Stomach (tissue), 9 donors: ENCODE results near the gene OR51G1. TPM values are rescaled to one million over a fixed set of nuclear protein-coding genes. Genes with fewer than 3 reads are reported as not detected.

Experiments used
- DNase-seq, 2 donors: peaks; one replicate each; pipeline versions ENCODE4 v3.0.0 to v3.0.0-alpha.2; 2013 to 2019
- H3K27ac ChIP-seq, 5 donors: fragments of 200-600 bp in 4 of 5; sonication (generic) in 4 of 5; one replicate each; pipeline ENCODE4 v1.5.1; 2013 to 2019; ENCODE audit warnings: mild to moderate bottlenecking in 1 of 5, moderate library complexity in 1 of 5
- H3K27me3 ChIP-seq, 3 donors: fragments of 200-600 bp; sonication (generic); one replicate each; pipeline ENCODE4 v1.5.1; 2017 to 2019; ENCODE audit warnings: mixed run types in 1 of 3
- H3K36me3 ChIP-seq, 4 donors: fragments of 200-600 bp; sonication (generic); 1 replicate in 3 of 4; 2 replicates in 1 of 4; pipeline ENCODE4 v1.5.1; 2016 to 2019
- H3K4me1 ChIP-seq, 4 donors: fragments of 200-600 bp; sonication (generic); one replicate each; pipeline ENCODE4 v1.5.1; 2016 to 2019
- H3K4me3 ChIP-seq, 4 donors: fragments of 200-600 bp; sonication (generic) in 3 of 4; one replicate each; pipeline ENCODE4 v1.5.1; 2016 to 2019; ENCODE audit warnings: mild to moderate bottlenecking in 1 of 4
- H3K9me3 ChIP-seq, 4 donors: fragments of 200-600 bp; sonication (generic); one replicate each; pipeline ENCODE4 v1.5.1; 2016 to 2019
- EP300 ChIP-seq: sonication (generic); formaldehyde crosslinking; IDR thresholded peaks from one replicate; pipeline ENCODE4 v1.6.1; 2017; ENCODE audit warnings: antibody characterized with exemption
- POLR2A ChIP-seq, 4 donors: fragments of 450-650 bp; IDR thresholded peaks; one replicate each; pipeline ENCODE4 v1.6.1; 2016; ENCODE audit warnings: antibody characterized with exemption in 4 of 4, control low read depth in 2 of 4, mild to moderate bottlenecking in 1 of 4, moderate library complexity in 1 of 4
- POLR2AphosphoS5 ChIP-seq, 3 donors: sonication (generic); formaldehyde crosslinking; IDR thresholded peaks; one replicate each; pipeline ENCODE4 v1.6.1; 2016; ENCODE audit warnings: antibody characterized with exemption in 3 of 3
- WGBS, 5 donors: extraction: QIAGEN DNeasy Blood & Tissue Kit in 3 of 5; methylation state at CpG; one replicate each; pipeline versions ENCODE4 v1.1.5 to v1.1.7; 2013 to 2018; 5-methylcytosine and 5-hydroxymethylcytosine counted together
- intact Hi-C: fragments of 100-400 bp; cut with DNase I; formaldehyde crosslinking; loops from one replicate; pipeline ENCODE4 v1.15.1; 2023; ENCODE audit warnings: low total_unique reads
- polyA plus RNA-seq, 3 donors: library from polyadenylated mRNA; stranded (reverse); fragments of 200-250 nt; gene quantifications; one replicate each; pipeline ENCODE4 v1.2.3, GENCODE V29; 2013
- total RNA-seq, 5 donors: library from RNA; depleted of rRNA; stranded (reverse); fragments of >200 nt; gene quantifications; one replicate each; pipeline versions ENCODE4 v1.1.0 to v1.2.3, GENCODE V29; 2014 to 2016
- TF ChIP-seq, protein P1 (sequence below), 7 experiments: fragments of 450-650 bp in 4 of 7; fragments of 200-600 bp in 3 of 7; sonication (generic) in 3 of 7; IDR thresholded peaks; one replicate each; pipeline ENCODE4 v1.5.1; 2016 to 2019; ENCODE audit warnings: antibody characterized with exemption in 7 of 7, control low read depth in 2 of 7, mild to moderate bottlenecking in 1 of 7
- donor health status: healthy with polysubstance abuse.
- donor health status: Bipolar disorder and iron deficiency.
- donor health status: healthy.

Gene OR51G1
- total and polyA plus RNA-seq, 8 donors = not detected

DNA sequence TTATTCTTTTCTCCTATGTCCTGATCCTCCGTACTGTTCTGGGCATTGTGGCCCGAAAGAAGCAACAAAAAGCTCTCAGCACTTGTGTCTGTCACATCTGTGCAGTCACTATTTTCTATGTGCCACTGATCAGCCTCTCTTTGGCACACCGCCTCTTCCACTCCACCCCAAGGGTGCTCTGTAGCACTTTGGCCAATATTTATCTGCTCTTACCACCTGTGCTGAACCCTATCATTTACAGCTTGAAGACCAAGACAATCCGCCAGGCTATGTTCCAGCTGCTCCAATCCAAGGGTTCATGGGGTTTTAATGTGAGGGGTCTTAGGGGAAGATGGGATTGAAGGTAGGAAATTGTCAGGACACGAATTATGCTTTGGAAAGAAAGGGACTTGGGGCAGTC is 41.6 kb downstream of the OR51G1 start:
- TF ChIP-seq POLR2A (IDR thresholded peaks at IDR 0.05) = no peak
- TF ChIP-seq, protein P1, sequence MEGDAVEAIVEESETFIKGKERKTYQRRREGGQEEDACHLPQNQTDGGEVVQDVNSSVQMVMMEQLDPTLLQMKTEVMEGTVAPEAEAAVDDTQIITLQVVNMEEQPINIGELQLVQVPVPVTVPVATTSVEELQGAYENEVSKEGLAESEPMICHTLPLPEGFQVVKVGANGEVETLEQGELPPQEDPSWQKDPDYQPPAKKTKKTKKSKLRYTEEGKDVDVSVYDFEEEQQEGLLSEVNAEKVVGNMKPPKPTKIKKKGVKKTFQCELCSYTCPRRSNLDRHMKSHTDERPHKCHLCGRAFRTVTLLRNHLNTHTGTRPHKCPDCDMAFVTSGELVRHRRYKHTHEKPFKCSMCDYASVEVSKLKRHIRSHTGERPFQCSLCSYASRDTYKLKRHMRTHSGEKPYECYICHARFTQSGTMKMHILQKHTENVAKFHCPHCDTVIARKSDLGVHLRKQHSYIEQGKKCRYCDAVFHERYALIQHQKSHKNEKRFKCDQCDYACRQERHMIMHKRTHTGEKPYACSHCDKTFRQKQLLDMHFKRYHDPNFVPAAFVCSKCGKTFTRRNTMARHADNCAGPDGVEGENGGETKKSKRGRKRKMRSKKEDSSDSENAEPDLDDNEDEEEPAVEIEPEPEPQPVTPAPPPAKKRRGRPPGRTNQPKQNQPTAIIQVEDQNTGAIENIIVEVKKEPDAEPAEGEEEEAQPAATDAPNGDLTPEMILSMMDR (IDR thresholded peaks at IDR 0.05) = no peak
- no peak for TF ChIP-seq EP300
- TF ChIP-seq POLR2AphosphoS5 (IDR thresholded peaks at IDR 0.05) = no peak
- intact Hi-C loops = no loop called here
- no peak for DNase-seq
- H3K36me3 ChIP-seq = no peaks in the 10 kb centered on the region
- H3K4me1 ChIP-seq = no peaks in the 10 kb centered on the region
- no peak overlapping the region for H3K4me3 ChIP-seq
- H3K27ac ChIP-seq = no peak overlapping the region
- H3K27me3 ChIP-seq = no peaks in the 10 kb centered on the region
- no peaks in the 10 kb centered on the region for H3K9me3 ChIP-seq
- WGBS, 5 donors = 84 to 90% (median 88%) methylated on average over 5 of the region's 5 CpGs

- Histone ChIP-seq H3K27ac (no peak within 1 kb of the TSS), H3K36me3 (no peaks in the 10 kb centered on the region), H3K4me1 (no peaks in the 10 kb centered on the region), H3K4me3 (no peak within 1 kb of the TSS), H3K27me3 (no peaks in the 10 kb centered on the region), H3K9me3 (no peaks in the 10 kb centered on the region)
- 69 to 85% (median 83%) methylated on average over 8 of the region's 8 CpGs for WGBS, 5 donors
- no peak for TF ChIP-seq EP300
- TF ChIP-seq, protein P1 (IDR thresholded peaks at IDR 0.05) = no peak
- TF ChIP-seq POLR2A (IDR thresholded peaks at IDR 0.05) = no peak
- TF ChIP-seq POLR2AphosphoS5 (IDR thresholded peaks at IDR 0.05) = no peak
- intact Hi-C loops = no loop called here
- no peak for DNase-seq
Observed at GRCh38 chr11:4881860-4882500, 42.2 kb downstream of the OR51G1 start, which contains the start of gene OR51T1. TSS of gene OR51T1 (plus strand) at chr11:4881900. CDS start at chr11:4881900, 0 bp downstream.

GRCh38 chr11:4881188-4881587 is 43.0 kb downstream of the OR51G1 start:
- no peak overlapping the region for H3K4me3 ChIP-seq
- no peak overlapping the region for H3K27ac ChIP-seq
- no peak for TF ChIP-seq POLR2A (IDR thresholded peaks at IDR 0.05)
- TF ChIP-seq, protein P1 (IDR thresholded peaks at IDR 0.05) = no peak
- TF ChIP-seq EP300 = no peak
- no peak for TF ChIP-seq POLR2AphosphoS5 (IDR thresholded peaks at IDR 0.05)
- no peak for DNase-seq
- intact Hi-C loops = no loop called here
- no peaks in the 10 kb centered on the region for H3K27me3 ChIP-seq
- H3K36me3 ChIP-seq = no peaks in the 10 kb centered on the region
- H3K4me1 ChIP-seq = no peaks in the 10 kb centered on the region
- H3K9me3 ChIP-seq = no peaks in the 10 kb centered on the region
- WGBS, 5 donors = 79 to 86% (median 82%) methylated on average over 4 of the region's 4 CpGs

Other genes with a start within 250 kb of the OR51G1 start
- 10 to 100 TPM in 1 of 5 donors, under 1 TPM in 1, not detected in 3; 0.37 to 26.1 TPM for gene OR51E2, start 226.5 kb downstream of the OR51G1 start, total RNA-seq
- under 1 TPM in 1 of 3 donors, not detected in 2; 0.05 TPM for gene OR51E2, start 226.5 kb downstream of the OR51G1 start, polyA plus RNA-seq
- not detected for gene MMP26, start 219.6 kb downstream of the OR51G1 start, total RNA-seq
- gene MMP26, start 219.6 kb downstream of the OR51G1 start, polyA plus RNA-seq = not detected
- gene OR51F1, start 154.4 kb downstream of the OR51G1 start, total RNA-seq = not detected
- gene OR51F1, start 154.4 kb downstream of the OR51G1 start, polyA plus RNA-seq = not detected
- not detected for gene OR52R1, start 120.0 kb downstream of the OR51G1 start, total RNA-seq
- gene OR52R1, start 120.0 kb downstream of the OR51G1 start, polyA plus RNA-seq = not detected
- not detected for gene OR51F2, start 103.0 kb downstream of the OR51G1 start, total RNA-seq
- not detected for gene OR51F2, start 103.0 kb downstream of the OR51G1 start, polyA plus RNA-seq
- gene OR51S1, start 75.1 kb downstream of the OR51G1 start, total RNA-seq = not detected
- not detected for gene OR51S1, start 75.1 kb downstream of the OR51G1 start, polyA plus RNA-seq
- not detected for gene OR51T1, start 42.4 kb downstream of the OR51G1 start, total RNA-seq
- not detected for gene OR51T1, start 42.4 kb downstream of the OR51G1 start, polyA plus RNA-seq
- not detected for gene OR51A7, start 20.6 kb downstream of the OR51G1 start, total RNA-seq
- not detected for gene OR51A7, start 20.6 kb downstream of the OR51G1 start, polyA plus RNA-seq
- gene OR51G2, start 5.0 kb downstream of the OR51G1 start, total RNA-seq = not detected
- not detected for gene OR51G2, start 5.0 kb downstream of the OR51G1 start, polyA plus RNA-seq
- gene OR51A4, start 23.3 kb upstream of the OR51G1 start, total RNA-seq = not detected
- not detected for gene OR51A4, start 23.3 kb upstream of the OR51G1 start, polyA plus RNA-seq
- gene OR51A2, start 31.4 kb upstream of the OR51G1 start, total RNA-seq = not detected
- not detected for gene OR51A2, start 31.4 kb upstream of the OR51G1 start, polyA plus RNA-seq
- gene OR51L1, start 70.5 kb upstream of the OR51G1 start, total RNA-seq = not detected
- not detected for gene OR51L1, start 70.5 kb upstream of the OR51G1 start, polyA plus RNA-seq
- not detected for gene OR52J3, start 122.2 kb upstream of the OR51G1 start, total RNA-seq
- gene OR52J3, start 122.2 kb upstream of the OR51G1 start, polyA plus RNA-seq = not detected
- gene OR52E2, start 135.3 kb upstream of the OR51G1 start, total RNA-seq = not detected
- gene OR52E2, start 135.3 kb upstream of the OR51G1 start, polyA plus RNA-seq = not detected
- gene OR52E1, start 145.2 kb upstream of the OR51G1 start, total RNA-seq = 1 to 10 TPM in 1 of 5 donors, not detected in 4; 2.6 TPM
- gene OR52E1, start 145.2 kb upstream of the OR51G1 start, polyA plus RNA-seq = not detected
- gene OR52A5, start 214.0 kb upstream of the OR51G1 start, total RNA-seq = under 1 TPM in 1 of 5 donors, not detected in 4; 0.18 TPM
- gene OR52A5, start 214.0 kb upstream of the OR51G1 start, polyA plus RNA-seq = not detected
- gene OR52A1, start 230.4 kb upstream of the OR51G1 start, total RNA-seq = not detected
- gene OR52A1, start 230.4 kb upstream of the OR51G1 start, polyA plus RNA-seq = not detected